ENCODE measurements around the gene ANKRD10.

Gene ANKRD10

GRCh38 chr13:110828705-110829104 lies 86.2 kb downstream of the ANKRD10 start:
- DNase-seq, result no peak

Measured in NCI-H1105 treated with DMSO at 0.1 percent for 48 hours (cell line).